Measurements from ENCODE around the gene UBE2E1. TPM values are rescaled to one million over a fixed set of nuclear protein-coding genes. Genes with fewer than 3 reads are reported as not detected.
"Not testable (repeated sequence)": the region's sequence is repeated elsewhere in the genome, so short reads cannot be mapped to it uniquely, and the experiment has no call there.

UBE2E1 gene
- total and polyA plus RNA-seq, 7 experiments from 2014 or later = 5.2 to 80.0 (median 65.8) TPM

DNA sequence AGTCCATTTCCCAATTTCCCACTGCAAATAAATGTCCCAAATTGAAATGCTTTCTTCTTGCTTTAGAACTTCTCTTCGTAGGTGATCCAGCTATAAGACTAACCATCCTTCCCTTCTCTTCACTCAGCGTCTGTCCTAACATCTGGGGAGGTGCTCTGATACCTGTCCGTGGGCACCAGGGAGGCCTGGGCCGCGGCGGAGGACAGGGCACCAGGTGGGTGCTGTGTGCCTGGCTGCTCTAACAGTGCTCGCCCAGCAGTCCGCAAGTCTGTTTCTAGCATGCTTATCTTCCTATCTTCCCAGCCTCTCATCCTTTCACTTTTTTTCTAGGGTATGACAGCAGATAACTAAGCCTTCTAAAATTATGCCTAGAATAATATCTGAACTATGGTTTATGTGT, 73.7 kb downstream of the UBE2E1 start:
- no peak for DNase-seq
- Mint-ChIP-seq H3K4me3 (no peak overlapping the region), H3K36me3 (peaks cover 0 to 8% (median 5%) of the 10 kb centered on the region in 5 donors), H3K27me3 (no peaks in the 10 kb centered on the region), H3K27ac (peak overlapping the region in 4 of 9 donors; percentile 10 to 72 (median 54)), H3K4me1 (peaks cover 3 to 70% (median 58%) of the 10 kb centered on the region in 7 donors), H3K9me3 (no peaks in the 10 kb centered on the region)
- Histone ChIP-seq H3K36me3 (ENCODE audit: control insufficient read depth in 2 of 3, insufficient read depth in 3 of 3, low read length in 3 of 3) (no peaks in the 10 kb centered on the region), H3K4me3 (ENCODE audit: low read length) (no peak overlapping the region), H3K9me3 (ENCODE audit: control insufficient read depth in 2 of 3, low read length in 3 of 3) (no peaks in the 10 kb centered on the region), H3K27me3 (ENCODE audit: control insufficient read depth in 2 of 2, insufficient read depth in 2 of 2, low read length in 2 of 2) (no peaks in the 10 kb centered on the region), H3K27ac (ENCODE audit: low read depth, low read length) (no peak overlapping the region), H3K4me1 (ENCODE audit: control insufficient read depth in 2 of 2, insufficient read depth in 2 of 2, low read length in 2 of 2) (no peaks in the 10 kb centered on the region)
- ChIA-PET CTCF (no interaction called here), POLR2A (no interaction called here)
- intact Hi-C loops (cut with micrococcal nuclease) = no loop called here
- no peak for ATAC-seq

DNA sequence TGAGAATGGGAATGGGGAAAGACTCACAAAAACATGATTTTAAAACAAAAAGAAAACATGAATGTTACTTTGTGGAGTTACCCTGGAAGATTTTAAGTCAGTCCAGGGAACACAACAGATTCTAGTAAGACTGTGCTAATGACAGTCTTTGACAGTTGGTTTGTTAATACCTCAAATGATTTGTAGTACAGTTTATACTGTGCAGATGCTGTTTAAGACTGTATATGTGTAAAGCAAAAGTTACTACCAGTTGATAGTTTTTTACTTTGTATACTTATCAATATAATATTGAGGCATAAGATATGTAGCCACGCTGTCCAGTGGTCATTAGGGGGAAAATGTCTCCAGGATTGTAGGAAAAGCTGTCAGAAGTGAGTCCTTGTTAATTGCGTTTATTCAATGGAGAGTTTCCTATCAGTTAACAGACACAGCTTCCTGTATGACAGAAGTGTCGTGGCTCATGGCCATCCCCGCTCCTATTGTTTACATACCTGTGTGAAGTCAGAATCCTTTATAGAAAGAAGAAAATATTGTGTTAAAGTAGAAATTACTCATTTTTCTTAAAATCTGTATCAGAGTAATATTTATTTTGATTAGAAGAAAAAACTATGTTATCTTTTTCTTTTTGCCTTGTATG, 75.1 kb downstream of the UBE2E1 start:
- Histone ChIP-seq H3K4me3 (ENCODE audit: low read length) (no peak overlapping the region), H3K36me3 (ENCODE audit: control insufficient read depth in 2 of 3, insufficient read depth in 3 of 3, low read length in 3 of 3) (no peaks in the 10 kb centered on the region), H3K4me1 (ENCODE audit: control insufficient read depth in 2 of 2, insufficient read depth in 2 of 2, low read length in 2 of 2) (no peaks in the 10 kb centered on the region), H3K27ac (ENCODE audit: low read depth, low read length) (no peak overlapping the region), H3K27me3 (ENCODE audit: control insufficient read depth in 2 of 2, insufficient read depth in 2 of 2, low read length in 2 of 2) (no peaks in the 10 kb centered on the region), H3K9me3 (ENCODE audit: control insufficient read depth in 2 of 3, low read length in 3 of 3) (no peaks in the 10 kb centered on the region)
- Mint-ChIP-seq H3K4me3 (peak overlapping the region in 3 of 10 donors; percentile 4 to 36 (median 16)), H3K27me3 (no peaks in the 10 kb centered on the region), H3K36me3 (peaks cover 0 to 8% (median 5%) of the 10 kb centered on the region in 5 donors), H3K9me3 (no peaks in the 10 kb centered on the region), H3K27ac (peak overlapping the region in 8 of 9 donors; percentile 55 to 87 (median 74)), H3K4me1 (peaks cover 3 to 59% (median 45%) of the 10 kb centered on the region in 7 donors)
- intact Hi-C loops (cut with micrococcal nuclease) = loop anchor here in 1 of 2 donors (10.0 kb wide), 1 partner anchor 264 kb away; no protein-coding TSS in a partner anchor
- ChIA-PET CTCF (no interaction called here), POLR2A (no interaction called here)
- ATAC-seq = no peak
- no peak for DNase-seq

DNA sequence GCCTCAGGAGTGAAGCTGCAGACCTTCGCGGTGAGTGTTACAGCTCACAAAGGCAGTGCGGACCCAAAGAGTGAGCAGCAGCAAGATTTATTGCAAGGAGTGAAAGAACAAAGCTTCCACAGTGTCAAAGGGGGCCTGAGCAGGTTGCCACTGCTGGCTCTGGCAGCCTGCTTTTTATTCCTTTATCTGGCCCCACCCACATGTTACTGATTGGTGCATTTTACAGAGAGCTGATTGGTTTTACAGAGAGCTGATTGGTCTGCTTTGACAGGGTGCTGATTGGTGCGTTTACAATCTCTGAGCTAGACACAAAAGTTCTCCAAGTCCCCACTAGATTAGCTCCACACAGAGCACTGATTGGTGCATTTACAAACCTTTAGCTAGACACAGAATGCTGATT, 76.2 kb downstream of the UBE2E1 start:
- H3K9me3 ChIP-seq (ENCODE audit: control insufficient read depth in 2 of 3, low read length in 3 of 3); H3K36me3 Mint-ChIP-seq; H3K9me3 Mint-ChIP-seq; H3K36me3 ChIP-seq (ENCODE audit: control insufficient read depth in 2 of 3, insufficient read depth in 3 of 3, low read length in 3 of 3); ATAC-seq; H3K4me3 ChIP-seq (ENCODE audit: low read length); H3K27ac ChIP-seq (ENCODE audit: low read depth, low read length); POLR2A ChIA-PET; H3K27me3 Mint-ChIP-seq; H3K4me1 ChIP-seq (ENCODE audit: control insufficient read depth in 2 of 2, insufficient read depth in 2 of 2, low read length in 2 of 2); H3K27me3 ChIP-seq (ENCODE audit: control insufficient read depth in 2 of 2, insufficient read depth in 2 of 2, low read length in 2 of 2): not testable (repeated sequence)
- intact Hi-C loops (cut with micrococcal nuclease) = loop anchor here in 1 of 2 donors (10.0 kb wide), 1 partner anchor 263 kb away; no protein-coding TSS in a partner anchor
- peak overlapping the region in 2 of 10 donors; percentile 16 to 27 for H3K4me3 Mint-ChIP-seq
- peak overlapping the region in 8 of 9 donors; percentile 55 to 87 (median 78) for H3K27ac Mint-ChIP-seq
- CTCF ChIA-PET = interaction anchor here (0.7 kb wide), 1 partner anchor 310 kb away, joined by 6 read pairs; no protein-coding TSS in a partner anchor
- H3K4me1 Mint-ChIP-seq = peaks cover 3 to 53% (median 38%) of the 10 kb centered on the region in 7 donors
- peak in 1 of 9 donors; percentile 11 for DNase-seq

DNA sequence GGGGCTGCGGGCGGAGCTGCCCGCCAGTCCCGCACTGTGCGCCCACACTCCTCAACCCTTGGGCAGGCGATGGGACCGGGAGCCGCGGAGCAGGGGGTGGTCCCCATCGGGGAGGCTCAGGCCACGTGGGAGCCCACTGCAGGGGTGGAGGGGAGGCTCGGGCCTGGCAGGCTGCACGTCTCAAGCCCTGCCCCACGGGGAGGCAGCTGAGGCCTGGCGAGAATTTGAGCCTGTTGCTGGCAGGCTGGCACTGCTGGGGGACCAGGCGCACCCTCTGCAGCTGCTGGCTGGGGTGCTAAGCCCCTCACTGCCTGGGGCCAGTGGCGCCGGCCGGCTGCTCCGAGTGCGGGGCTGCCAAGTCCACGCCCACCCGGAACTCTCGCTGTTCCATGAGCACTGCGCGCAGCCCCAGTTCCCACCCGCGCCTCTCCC, 76.7 kb downstream of the UBE2E1 start:
- H3K27ac ChIP-seq (ENCODE audit: low read depth, low read length) = no peak overlapping the region
- peaks cover 3 to 48% (median 38%) of the 10 kb centered on the region in 7 donors for H3K4me1 Mint-ChIP-seq
- H3K36me3 ChIP-seq (ENCODE audit: control insufficient read depth in 2 of 3, insufficient read depth in 3 of 3, low read length in 3 of 3) = no peaks in the 10 kb centered on the region
- H3K9me3 Mint-ChIP-seq = no peaks in the 10 kb centered on the region
- H3K27me3 ChIP-seq (ENCODE audit: control insufficient read depth in 2 of 2, insufficient read depth in 2 of 2, low read length in 2 of 2) = no peaks in the 10 kb centered on the region
- H3K4me3 ChIP-seq (ENCODE audit: low read length) = no peak overlapping the region
- DNase-seq (no peak), ATAC-seq (no peak)
- no peaks in the 10 kb centered on the region for H3K27me3 Mint-ChIP-seq
- ChIA-PET CTCF (interaction anchor here (0.7 kb wide), 1 partner anchor 309 kb away, joined by 6 read pairs; no protein-coding TSS in a partner anchor), POLR2A (no interaction called here)
- H3K36me3 Mint-ChIP-seq = peaks cover 0 to 8% (median 5%) of the 10 kb centered on the region in 5 donors
- no peaks in the 10 kb centered on the region for H3K9me3 ChIP-seq (ENCODE audit: control insufficient read depth in 2 of 3, low read length in 3 of 3)
- H3K4me1 ChIP-seq (ENCODE audit: control insufficient read depth in 2 of 2, insufficient read depth in 2 of 2, low read length in 2 of 2) = no peaks in the 10 kb centered on the region
- H3K27ac Mint-ChIP-seq = peak overlapping the region in 1 of 9 donors; percentile 55
- intact Hi-C loops (cut with micrococcal nuclease) = loop anchor here in 1 of 2 donors (10.0 kb wide), 1 partner anchor 262 kb away; no protein-coding TSS in a partner anchor
- H3K4me3 Mint-ChIP-seq = no peak overlapping the region

DNA sequence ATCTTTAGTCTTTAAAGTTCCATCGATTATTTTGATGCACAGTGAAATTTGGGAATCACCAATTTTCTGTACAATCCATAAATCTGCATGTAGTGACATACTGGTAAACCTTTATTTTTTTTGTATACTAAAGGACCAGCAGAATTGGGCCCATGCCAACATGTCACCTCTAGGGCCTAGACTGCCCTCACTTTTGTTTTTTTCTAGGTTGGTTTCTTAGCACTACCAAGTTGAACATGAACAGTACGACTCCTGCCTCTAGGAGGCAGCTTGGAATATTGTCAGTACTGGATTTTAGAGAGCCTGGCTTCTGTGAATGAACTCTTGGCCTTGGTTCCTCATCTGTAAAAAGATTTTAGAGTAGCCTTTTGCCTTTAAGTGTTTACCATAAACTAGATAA, 78.7 kb downstream of the UBE2E1 start:
- Mint-ChIP-seq H3K36me3 (peaks cover 0 to 8% (median 5%) of the 10 kb centered on the region in 5 donors), H3K27ac (peak overlapping the region in 3 of 9 donors; percentile 38 to 48 (median 45)), H3K27me3 (no peaks in the 10 kb centered on the region), H3K9me3 (no peaks in the 10 kb centered on the region), H3K4me1 (peaks cover 3 to 30% (median 21%) of the 10 kb centered on the region in 7 donors), H3K4me3 (no peak overlapping the region)
- intact Hi-C loops (cut with micrococcal nuclease) = loop anchor here in 1 of 2 donors (10.0 kb wide), 1 partner anchor 260 kb away; no protein-coding TSS in a partner anchor
- CTCF ChIA-PET = no interaction called here
- DNase-seq = no peak
- no peaks in the 10 kb centered on the region for H3K9me3 ChIP-seq (ENCODE audit: control insufficient read depth in 2 of 3, low read length in 3 of 3)
- H3K4me3 ChIP-seq (ENCODE audit: low read length) = no peak overlapping the region
- H3K27me3 ChIP-seq (ENCODE audit: control insufficient read depth in 2 of 2, insufficient read depth in 2 of 2, low read length in 2 of 2) = no peaks in the 10 kb centered on the region
- peaks cover 0 to 2% (median 0%) of the 10 kb centered on the region in 3 experiments for H3K36me3 ChIP-seq (ENCODE audit: control insufficient read depth in 2 of 3, insufficient read depth in 3 of 3, low read length in 3 of 3)
- POLR2A ChIA-PET = interaction anchor here (1.3 kb wide), 1 partner anchor 33 kb away, joined by 5 read pairs; the partner anchor contains the start of genes NKIRAS1 and RPL15
- no peaks in the 10 kb centered on the region for H3K4me1 ChIP-seq (ENCODE audit: control insufficient read depth in 2 of 2, insufficient read depth in 2 of 2, low read length in 2 of 2)
- no peak overlapping the region for H3K27ac ChIP-seq (ENCODE audit: low read depth, low read length)
- ATAC-seq = no peak

DNA sequence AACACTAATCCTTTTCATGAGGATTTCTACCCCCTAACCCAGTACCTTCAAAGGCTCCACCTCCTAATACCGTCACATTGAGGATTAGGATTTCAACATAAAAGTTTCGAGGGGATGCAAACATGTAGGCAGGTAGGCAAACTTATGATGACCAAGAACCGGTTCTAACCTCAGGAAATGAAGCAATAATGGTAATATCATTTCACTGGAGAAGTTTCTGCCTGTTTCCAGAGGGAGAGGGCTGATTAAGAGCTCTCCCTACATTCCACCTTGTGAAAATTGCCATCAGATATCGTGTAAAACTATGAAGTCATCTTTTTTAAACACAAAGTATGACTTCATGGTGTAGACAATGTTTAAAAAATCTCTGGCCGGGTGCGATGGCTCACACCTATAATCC, 79.5 kb downstream of the UBE2E1 start:
- H3K4me3 ChIP-seq (ENCODE audit: low read length) = no peak overlapping the region
- DNase-seq (no peak), ATAC-seq (no peak)
- H3K27me3 ChIP-seq (ENCODE audit: control insufficient read depth in 2 of 2, insufficient read depth in 2 of 2, low read length in 2 of 2) = no peaks in the 10 kb centered on the region
- Mint-ChIP-seq H3K36me3 (peaks cover 0 to 8% (median 5%) of the 10 kb centered on the region in 5 donors), H3K27ac (peak overlapping the region in 1 of 9 donors; percentile 38), H3K27me3 (no peaks in the 10 kb centered on the region), H3K4me3 (no peak overlapping the region), H3K4me1 (peaks cover 3 to 27% (median 17%) of the 10 kb centered on the region in 7 donors), H3K9me3 (no peaks in the 10 kb centered on the region)
- H3K27ac ChIP-seq (ENCODE audit: low read depth, low read length) = no peak overlapping the region
- ChIA-PET POLR2A (no interaction called here), CTCF (no interaction called here)
- peaks cover 0 to 8% (median 0%) of the 10 kb centered on the region in 3 experiments for H3K36me3 ChIP-seq (ENCODE audit: control insufficient read depth in 2 of 3, insufficient read depth in 3 of 3, low read length in 3 of 3)
- H3K4me1 ChIP-seq (ENCODE audit: control insufficient read depth in 2 of 2, insufficient read depth in 2 of 2, low read length in 2 of 2) = no peaks in the 10 kb centered on the region
- intact Hi-C loops (cut with micrococcal nuclease) = loop anchor here in 1 of 2 donors (5.0 to 10.0 kb wide), 2 partner anchors 260 to 797 kb away; no protein-coding TSS in a partner anchor
- H3K9me3 ChIP-seq (ENCODE audit: control insufficient read depth in 2 of 3, low read length in 3 of 3) = no peaks in the 10 kb centered on the region

Measured in naive thymus-derived CD4-positive, alpha-beta T cell (primary cell).